Neural progenitor cell (in vitro differentiated cells): ENCODE results near the gene ARPIN.
"Not testable (repeated sequence)": the region's sequence is repeated elsewhere in the genome, so short reads cannot be mapped to it uniquely, and the experiment has no call there.

Source experiments
- CTCF ChIP-seq: fragments of 200-600 bp; sonication (generic); IDR thresholded peaks from 2 replicates; pipeline ENCODE4 v1.5.1; 2017; ENCODE audit warnings: antibody characterized with exemption, mild to moderate bottlenecking
- EZH2 ChIP-seq: fragments of 200-600 bp; sonication (generic); IDR thresholded peaks from 2 replicates; pipeline ENCODE4 v1.6.1; 2017; ENCODE audit warnings: antibody characterized with exemption, mild to moderate bottlenecking, moderate library complexity
- EZH2phosphoT487 ChIP-seq: fragments of 200-600 bp; sonication (generic); IDR thresholded peaks from 2 replicates; pipeline ENCODE4 v1.6.1; 2017; ENCODE audit warnings: antibody characterized with exemption

DNA sequence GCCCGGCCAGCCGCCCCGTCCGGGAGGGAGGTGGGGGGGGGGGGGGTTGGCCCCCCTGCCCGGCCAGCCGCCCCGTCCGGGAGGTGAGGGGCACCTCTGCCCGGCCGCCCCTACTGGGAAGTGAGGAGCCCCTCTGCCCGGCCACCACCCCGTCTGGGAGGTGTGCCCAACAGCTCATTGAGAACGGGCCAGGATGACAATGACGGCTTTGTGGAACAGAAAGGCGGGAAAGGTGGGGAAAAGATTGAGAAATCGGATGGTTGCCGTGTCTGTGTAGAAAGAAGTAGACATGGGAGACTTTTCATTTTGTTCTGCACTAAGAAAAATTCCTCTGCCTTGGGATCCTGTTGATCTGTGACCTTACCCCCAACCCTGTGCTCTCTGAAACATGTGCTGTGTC, 57.9 kb downstream of the ARPIN start:
- TF ChIP-seq CTCF, EZH2, EZH2phosphoT487: not testable (repeated sequence)
